CD4-positive, alpha-beta T cell treated with Interferon gamma for 1 hour (primary cell): ENCODE data around the gene PSG6.
"Not testable (repeated sequence)": the region's sequence is repeated elsewhere in the genome, so short reads cannot be mapped to it uniquely, and the experiment has no call there.

Experiments
- DNase-seq: peaks from one replicate; pipeline ENCODE4 v3.0.0-alpha.2; 2020

The PSG6 gene

DNA sequence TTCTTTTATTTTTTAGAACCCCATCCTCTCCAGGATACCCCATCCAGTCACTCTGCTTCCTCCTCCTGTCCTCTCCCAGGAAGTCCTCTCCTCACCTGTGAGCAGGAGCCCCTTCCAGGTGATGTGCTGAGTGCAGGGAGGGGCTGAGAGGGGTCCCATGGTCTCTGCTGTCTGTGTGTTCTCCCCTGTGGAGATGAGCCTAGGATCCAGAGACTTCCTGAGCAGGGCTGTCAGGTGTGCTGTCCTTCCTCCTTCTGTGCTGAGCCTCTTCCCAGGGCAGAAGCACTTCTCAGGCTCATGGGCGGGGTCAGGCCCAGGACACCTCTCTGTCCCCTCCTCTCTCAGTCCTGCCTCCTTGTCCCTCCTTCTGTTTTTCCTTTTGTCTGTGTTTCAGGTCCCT lies at the start of gene PSG6:
Gene PSG6 (minus strand): TSS at position 261 of the 400 bp plus-strand sequence. CDS start 102 bp downstream, at position 159.
- not testable (repeated sequence) for DNase-seq

- no peak for DNase-seq
Observed at GRCh38 chr19:42965176-42965575, 47.5 kb upstream of the PSG6 start.

DNA sequence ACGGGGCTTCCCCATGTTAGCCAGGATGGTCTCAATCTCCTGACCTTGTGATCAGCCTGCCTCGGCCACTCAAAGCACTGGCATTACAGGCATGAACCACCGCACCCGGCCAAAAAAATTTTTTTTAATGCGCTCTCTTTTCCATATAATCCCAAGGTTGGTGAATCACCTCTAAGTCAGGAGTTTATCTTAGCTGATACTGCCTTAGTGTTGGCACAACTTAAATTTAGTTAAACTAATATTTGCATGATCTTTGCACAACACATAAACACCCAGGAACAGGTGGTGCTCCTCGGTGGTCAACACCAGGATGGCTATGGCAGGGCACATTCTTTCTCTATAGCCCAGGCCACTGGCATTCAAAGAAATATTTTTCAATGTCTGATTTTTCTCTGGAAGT lies 43.4 kb upstream of the PSG6 start:
- no peak for DNase-seq

DNA sequence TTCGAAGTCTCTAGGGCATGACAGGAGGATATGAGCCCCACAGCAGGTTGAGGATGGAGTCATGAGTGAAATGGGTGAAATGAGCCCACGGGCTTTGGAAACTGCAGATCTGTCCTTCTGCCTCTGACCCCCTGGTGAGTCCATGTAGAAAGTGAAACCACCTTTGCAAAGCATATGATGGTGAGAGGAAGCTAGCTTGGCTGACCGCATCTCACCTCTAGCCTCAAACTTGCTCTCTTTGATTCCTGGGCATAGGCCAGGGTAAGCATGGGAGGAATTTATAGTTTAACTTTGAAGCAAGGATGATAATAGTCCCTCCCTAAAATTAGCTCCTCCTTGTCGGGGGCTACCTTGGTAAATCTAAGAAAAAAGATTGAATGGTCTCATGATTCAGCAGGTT lies 34.4 kb upstream of the PSG6 start:
- DNase-seq = not testable (repeated sequence)

- DNase-seq = not testable (repeated sequence)
Observed at GRCh38 chr19:42951476-42951875, 33.8 kb upstream of the PSG6 start.

- DNase-seq = no peak
Observed at GRCh38 chr19:42942187-42942789, 24.6 kb upstream of the PSG6 start.

DNA sequence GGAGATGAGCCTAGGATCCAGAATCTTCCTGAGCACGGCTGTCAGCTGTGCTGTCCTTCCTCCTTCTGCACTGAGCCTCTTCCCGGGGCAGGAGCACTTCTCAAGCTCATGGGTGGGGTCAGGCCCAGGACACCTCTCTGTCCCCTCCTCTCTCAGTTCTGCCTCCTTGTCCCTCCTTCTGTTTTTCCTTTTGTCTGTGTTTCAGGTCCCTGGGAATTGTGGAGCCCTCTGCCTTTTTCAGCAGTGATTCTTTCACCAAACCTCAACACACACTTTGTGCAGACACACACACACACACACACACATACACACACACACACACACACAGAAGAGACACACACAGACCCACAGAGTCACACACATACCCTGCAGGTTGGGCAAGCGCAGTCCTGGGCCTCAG lies 19.4 kb upstream of the PSG6 start, which contains the start of gene PSG7:
Gene PSG7 (minus strand): TSS at position 101 of the 400 bp plus-strand sequence. CDS start 131 bp downstream, outside the sequence.
- DNase-seq = not testable (repeated sequence)

DNA sequence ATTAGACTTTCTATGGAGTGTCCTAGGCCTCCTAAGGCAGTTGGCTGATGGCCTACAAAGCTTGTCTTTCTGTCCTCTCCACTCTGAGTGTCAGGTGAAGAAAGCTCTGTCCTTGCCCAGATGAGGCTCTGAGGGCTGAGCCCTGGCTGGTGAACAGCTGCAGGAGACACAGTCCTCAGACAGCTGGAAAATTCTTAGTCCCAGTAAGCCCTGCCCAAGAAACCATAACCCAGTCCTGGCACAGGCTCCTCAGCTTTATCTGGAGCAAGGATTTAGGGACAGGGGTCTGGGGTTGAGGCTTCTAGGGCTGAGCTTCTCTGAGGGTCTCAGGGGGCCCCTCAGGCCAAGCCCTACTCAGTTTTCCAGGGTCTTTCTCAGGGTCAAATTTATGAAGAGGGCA lies 17.0 kb upstream of the PSG6 start:
- not testable (repeated sequence) for DNase-seq

- not testable (repeated sequence) for DNase-seq
Observed at GRCh38 chr19:42934183-42934582, 16.5 kb upstream of the PSG6 start.

GRCh38 chr19:42933412-42933811 lies 15.7 kb upstream of the PSG6 start:
- not testable (repeated sequence) for DNase-seq

GRCh38 chr19:42932485-42933101 lies 14.9 kb upstream of the PSG6 start:
- not testable (repeated sequence) for DNase-seq

DNA sequence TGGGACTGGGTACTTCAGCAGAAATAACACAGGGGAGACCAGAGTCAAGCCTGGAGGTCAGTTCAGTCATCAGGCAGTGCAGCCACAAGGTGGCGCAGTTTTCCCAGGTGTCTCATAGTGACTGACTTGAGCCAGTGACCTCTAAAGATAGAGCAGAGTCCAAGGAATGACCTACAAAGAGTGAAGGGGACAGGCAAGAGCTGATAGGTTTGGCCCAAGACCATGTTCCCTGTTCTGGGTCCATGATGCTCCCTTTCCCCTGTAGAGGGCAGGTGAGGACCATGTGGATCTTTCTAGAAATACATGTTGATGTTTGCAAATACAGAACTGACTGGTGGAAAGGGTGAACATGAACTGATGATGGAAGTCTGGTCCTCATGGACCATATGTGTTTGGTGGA lies 12.5 kb upstream of the PSG6 start:
- not testable (repeated sequence) for DNase-seq

GRCh38 chr19:42928896-42929295 lies 11.2 kb upstream of the PSG6 start:
- DNase-seq = no peak

- no peak for DNase-seq
Observed at GRCh38 chr19:42926781-42927180, 9.1 kb upstream of the PSG6 start.

- DNase-seq = not testable (repeated sequence)
Observed at GRCh38 chr19:42923106-42923505, 5.4 kb upstream of the PSG6 start.

DNA sequence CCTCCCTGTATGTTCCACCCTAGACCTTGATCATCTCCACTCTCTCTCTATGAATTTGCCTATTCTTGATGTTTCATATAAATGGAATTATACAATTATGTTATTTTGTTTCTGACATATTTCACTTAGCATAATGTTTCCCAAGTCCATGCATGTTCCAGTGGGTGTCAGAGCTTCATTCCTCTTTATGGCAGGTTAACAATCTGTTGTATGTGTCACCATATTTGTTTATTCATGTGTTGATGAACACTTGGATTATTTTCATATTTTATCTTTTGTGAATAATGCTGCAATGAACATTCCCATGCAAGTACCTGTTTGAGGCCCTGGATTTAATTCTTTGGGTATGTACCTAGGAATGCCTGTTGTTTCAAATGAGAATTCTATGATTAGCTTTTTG lies 3.3 kb upstream of the PSG6 start:
- not testable (repeated sequence) for DNase-seq

DNA sequence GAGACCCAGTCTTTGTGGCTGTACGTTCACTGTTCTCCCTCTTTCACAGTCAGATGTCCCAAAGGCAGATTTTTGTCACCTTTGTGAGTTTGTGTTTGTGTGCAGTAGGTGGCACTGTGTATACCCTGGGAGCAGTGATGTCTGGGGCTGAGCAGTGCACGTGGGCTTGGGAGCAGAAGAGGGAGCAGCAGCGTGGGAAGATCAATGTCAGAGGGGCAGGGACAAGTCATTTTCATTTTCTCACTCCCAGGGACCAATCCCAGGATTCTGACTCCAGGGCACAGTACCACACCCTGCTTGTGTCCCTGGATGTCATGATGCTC lies 2.0 kb upstream of the PSG6 start:
- DNase-seq = no peak

DNA sequence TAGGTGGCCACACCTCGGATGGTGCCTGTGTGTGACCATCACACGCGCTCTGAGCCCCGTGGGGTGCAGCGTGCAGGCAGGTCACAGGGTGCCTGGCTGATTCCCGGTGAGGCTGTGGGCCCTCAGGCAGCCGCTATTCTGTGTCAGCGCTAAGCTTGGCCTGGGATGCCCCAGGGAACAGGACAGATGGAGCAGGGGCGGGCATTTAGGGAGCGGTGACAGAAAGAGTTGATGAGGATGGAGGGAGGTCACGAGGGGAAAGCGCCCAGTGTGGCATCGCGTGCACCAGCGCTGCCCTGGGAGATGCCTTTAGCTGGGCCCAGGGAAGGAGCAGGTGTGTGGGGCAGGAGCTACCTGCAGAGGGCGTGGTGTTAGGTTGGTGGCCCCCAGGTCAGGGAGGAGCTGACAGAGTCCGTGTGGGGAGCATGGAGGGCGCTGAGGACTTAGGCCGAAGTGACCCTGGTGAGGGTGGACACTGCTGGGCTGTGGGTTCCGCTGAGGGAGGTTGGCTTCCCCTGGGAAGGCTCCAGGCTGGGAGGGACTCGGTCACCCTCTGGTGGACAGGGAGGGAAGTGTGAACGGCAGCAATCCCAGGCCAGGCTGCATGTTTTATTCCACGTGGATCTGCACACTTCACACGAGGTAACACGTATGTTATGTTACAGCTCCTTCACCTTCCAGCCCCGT lies 1.5 kb upstream of the PSG6 start:
- DNase-seq = not testable (repeated sequence)

GRCh38 chr19:42918377-42919069 lies 829 bp upstream of the PSG6 start:
- DNase-seq = not testable (repeated sequence)

- not testable (repeated sequence) for DNase-seq
Observed at GRCh38 chr19:42916931-42917330, 763 bp downstream of the PSG6 start.

GRCh38 chr19:42913516-42913915 lies 4.2 kb downstream of the PSG6 start:
- DNase-seq = not testable (repeated sequence)

- not testable (repeated sequence) for DNase-seq
Observed at GRCh38 chr19:42912941-42913340, 4.8 kb downstream of the PSG6 start.

- DNase-seq = not testable (repeated sequence)
Observed at GRCh38 chr19:42911731-42912130, 6.0 kb downstream of the PSG6 start.
